ENCODE data around the gene TMSB10.
A peak's percentile ranks its signal among the peaks of the same experiment; 100 is the strongest.
"Not testable (repeated sequence)": the region's sequence is repeated elsewhere in the genome, so short reads cannot be mapped to it uniquely, and the experiment has no call there.

The TMSB10 gene

GRCh38 chr2:84868327-84868726, 37.1 kb upstream of the TMSB10 start:
- not testable (repeated sequence) for H3K9me3 ChIP-seq (ENCODE audit: control insufficient read depth in 5 of 5, low read length in 5 of 5); H3K27ac ChIP-seq (ENCODE audit: low read depth, low read length); H3K9ac ChIP-seq (ENCODE audit: low read length in 5 of 5); H3K36me3 ChIP-seq (ENCODE audit: control insufficient read depth in 5 of 5, insufficient read depth in 5 of 5, low read length in 5 of 5); H3K4me3 ChIP-seq (ENCODE audit: low read depth in 1 of 5, low read length in 5 of 5); H3K27me3 ChIP-seq (ENCODE audit: control insufficient read depth in 5 of 5, insufficient read depth in 4 of 5, low read length in 5 of 5)
- H3K4me1 ChIP-seq (ENCODE audit: control insufficient read depth in 5 of 5, insufficient read depth in 5 of 5, low read length in 5 of 5), result peaks cover 4 to 14% (median 13%) of the 10 kb centered on the region in 5 donors

DNA sequence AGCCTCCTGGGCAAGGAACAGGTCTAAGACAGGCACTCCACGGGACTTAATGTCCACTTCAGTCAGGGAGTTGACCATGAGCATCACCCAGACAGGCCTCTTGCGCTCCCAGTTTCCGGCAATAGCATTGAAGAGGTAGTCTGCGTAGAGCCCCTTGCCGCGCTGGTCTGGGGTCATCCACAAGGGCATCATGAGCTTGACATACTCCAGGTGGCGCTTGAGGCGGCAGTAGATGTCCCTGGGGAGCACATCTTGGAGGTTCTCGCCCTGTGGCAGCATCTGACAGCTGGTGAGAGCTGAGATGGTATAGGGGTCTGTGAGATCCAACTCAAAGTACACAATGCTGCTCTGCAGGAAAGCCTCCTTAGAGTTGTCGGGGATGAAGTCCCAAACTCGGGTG, 35.1 kb upstream of the TMSB10 start:
- Histone ChIP-seq H3K4me1 (ENCODE audit: control insufficient read depth in 5 of 5, insufficient read depth in 5 of 5, low read length in 5 of 5) (peaks cover 4 to 17% (median 11%) of the 10 kb centered on the region in 5 donors), H3K4me3 (ENCODE audit: low read depth in 1 of 5, low read length in 5 of 5) (no peak overlapping the region), H3K27ac (ENCODE audit: low read depth, low read length) (no peak overlapping the region)

GRCh38 chr2:84872691-84873090, 32.8 kb upstream of the TMSB10 start:
- H3K4me1 ChIP-seq (ENCODE audit: control insufficient read depth in 5 of 5, insufficient read depth in 5 of 5, low read length in 5 of 5), result peaks cover 0 to 15% (median 6%) of the 10 kb centered on the region in 5 donors
- H3K27ac ChIP-seq (ENCODE audit: low read depth, low read length); H3K27me3 ChIP-seq (ENCODE audit: control insufficient read depth in 5 of 5, insufficient read depth in 4 of 5, low read length in 5 of 5); H3K4me3 ChIP-seq (ENCODE audit: low read depth in 1 of 5, low read length in 5 of 5); H3K9me3 ChIP-seq (ENCODE audit: control insufficient read depth in 5 of 5, low read length in 5 of 5); H3K36me3 ChIP-seq (ENCODE audit: control insufficient read depth in 5 of 5, insufficient read depth in 5 of 5, low read length in 5 of 5); H3K9ac ChIP-seq (ENCODE audit: low read length in 5 of 5): not testable (repeated sequence)

More for the DNA sequence above, 35.1 kb upstream of the TMSB10 start:
- no peaks in the 10 kb centered on the region for H3K27me3 ChIP-seq (ENCODE audit: control insufficient read depth in 5 of 5, insufficient read depth in 4 of 5, low read length in 5 of 5)
- no peaks in the 10 kb centered on the region for H3K9me3 ChIP-seq (ENCODE audit: control insufficient read depth in 5 of 5, low read length in 5 of 5)
- no peak overlapping the region for H3K9ac ChIP-seq (ENCODE audit: low read length in 5 of 5)
- no peaks in the 10 kb centered on the region for H3K36me3 ChIP-seq (ENCODE audit: control insufficient read depth in 5 of 5, insufficient read depth in 5 of 5, low read length in 5 of 5)

DNA sequence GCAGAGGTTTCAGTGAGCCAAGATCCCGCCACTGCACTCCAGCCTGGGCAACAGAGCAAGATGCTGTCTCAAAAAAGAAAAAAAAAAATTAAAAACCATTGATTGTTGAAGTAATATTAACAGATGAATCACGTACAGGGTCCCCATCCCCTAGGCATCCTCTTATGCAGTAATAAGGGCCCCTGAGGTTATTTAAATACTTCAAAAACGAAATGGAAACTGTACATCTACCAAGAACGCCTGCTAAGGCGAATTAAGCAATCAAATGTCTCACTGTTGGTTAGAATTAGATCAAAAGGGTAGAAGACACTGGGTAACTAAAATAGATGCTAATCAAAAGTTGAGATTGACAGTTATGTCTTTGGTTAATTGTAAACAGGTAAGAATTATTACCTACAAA, 32.1 kb upstream of the TMSB10 start:
- Histone ChIP-seq H3K4me1 (ENCODE audit: control insufficient read depth in 5 of 5, insufficient read depth in 5 of 5, low read length in 5 of 5) (peaks cover 0 to 15% (median 6%) of the 10 kb centered on the region in 5 donors), H3K36me3 (ENCODE audit: control insufficient read depth in 5 of 5, insufficient read depth in 5 of 5, low read length in 5 of 5) (no peaks in the 10 kb centered on the region), H3K27me3 (ENCODE audit: control insufficient read depth in 5 of 5, insufficient read depth in 4 of 5, low read length in 5 of 5) (no peaks in the 10 kb centered on the region), H3K9ac (ENCODE audit: low read length in 5 of 5) (no peak overlapping the region), H3K27ac (ENCODE audit: low read depth, low read length) (no peak overlapping the region), H3K4me3 (ENCODE audit: low read depth in 1 of 5, low read length in 5 of 5) (no peak overlapping the region), H3K9me3 (ENCODE audit: control insufficient read depth in 5 of 5, low read length in 5 of 5) (no peaks in the 10 kb centered on the region)

- no peaks in the 10 kb centered on the region for H3K9me3 ChIP-seq (ENCODE audit: control insufficient read depth in 5 of 5, low read length in 5 of 5)
- H3K27ac ChIP-seq (ENCODE audit: low read depth, low read length), result no peak overlapping the region
- H3K9ac ChIP-seq (ENCODE audit: low read length in 5 of 5), result no peak overlapping the region
- H3K4me3 ChIP-seq (ENCODE audit: low read depth in 1 of 5, low read length in 5 of 5), result no peak overlapping the region
- peaks cover 0 to 19% (median 9%) of the 10 kb centered on the region in 5 donors for H3K4me1 ChIP-seq (ENCODE audit: control insufficient read depth in 5 of 5, insufficient read depth in 5 of 5, low read length in 5 of 5)
- H3K36me3 ChIP-seq (ENCODE audit: control insufficient read depth in 5 of 5, insufficient read depth in 5 of 5, low read length in 5 of 5), result no peaks in the 10 kb centered on the region
- no peaks in the 10 kb centered on the region for H3K27me3 ChIP-seq (ENCODE audit: control insufficient read depth in 5 of 5, insufficient read depth in 4 of 5, low read length in 5 of 5)
These were observed 30.9 kb upstream of the TMSB10 start for GRCh38 chr2:84874381-84875212.

GRCh38 chr2:84875213-84875560, 30.3 kb upstream of the TMSB10 start:
- H3K9ac ChIP-seq (ENCODE audit: low read length in 5 of 5), result no peak overlapping the region
- peaks cover 0 to 24% (median 14%) of the 10 kb centered on the region in 5 donors for H3K4me1 ChIP-seq (ENCODE audit: control insufficient read depth in 5 of 5, insufficient read depth in 5 of 5, low read length in 5 of 5)
- H3K27ac ChIP-seq (ENCODE audit: low read depth, low read length), result no peak overlapping the region
- H3K4me3 ChIP-seq (ENCODE audit: low read depth in 1 of 5, low read length in 5 of 5), result no peak overlapping the region
- no peaks in the 10 kb centered on the region for H3K36me3 ChIP-seq (ENCODE audit: control insufficient read depth in 5 of 5, insufficient read depth in 5 of 5, low read length in 5 of 5)
- H3K27me3 ChIP-seq (ENCODE audit: control insufficient read depth in 5 of 5, insufficient read depth in 4 of 5, low read length in 5 of 5), result peaks cover 0 to 2% (median 0%) of the 10 kb centered on the region in 5 donors
- no peaks in the 10 kb centered on the region for H3K9me3 ChIP-seq (ENCODE audit: control insufficient read depth in 5 of 5, low read length in 5 of 5)

- not testable (repeated sequence) for H3K36me3 ChIP-seq (ENCODE audit: control insufficient read depth in 5 of 5, insufficient read depth in 5 of 5, low read length in 5 of 5); H3K27ac ChIP-seq (ENCODE audit: low read depth, low read length); H3K9me3 ChIP-seq (ENCODE audit: control insufficient read depth in 5 of 5, low read length in 5 of 5); H3K27me3 ChIP-seq (ENCODE audit: control insufficient read depth in 5 of 5, insufficient read depth in 4 of 5, low read length in 5 of 5); H3K9ac ChIP-seq (ENCODE audit: low read length in 5 of 5); H3K4me3 ChIP-seq (ENCODE audit: low read depth in 1 of 5, low read length in 5 of 5)
- peaks cover 0 to 28% (median 19%) of the 10 kb centered on the region in 5 donors for H3K4me1 ChIP-seq (ENCODE audit: control insufficient read depth in 5 of 5, insufficient read depth in 5 of 5, low read length in 5 of 5)
These were observed 29.8 kb upstream of the TMSB10 start for GRCh38 chr2:84875619-84876018.

DNA sequence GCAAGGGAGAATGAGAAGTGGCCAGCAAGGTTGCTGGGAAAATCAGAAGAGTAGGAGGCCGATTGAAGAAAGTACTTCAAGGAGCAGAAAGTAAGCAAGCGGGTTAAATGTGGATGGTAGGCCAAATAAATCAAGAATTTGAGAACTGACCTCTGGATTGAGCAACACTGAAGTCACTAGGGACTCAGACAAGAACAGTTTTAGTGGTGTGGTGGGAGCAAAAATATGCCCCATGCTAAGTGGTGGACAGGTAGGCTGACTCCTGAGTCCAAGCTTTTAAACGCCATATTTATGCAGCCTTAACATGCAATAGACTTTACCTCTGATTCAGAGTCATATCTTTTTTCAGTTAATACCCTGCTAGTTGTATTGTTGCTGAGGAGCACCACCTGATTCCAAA, 29.1 kb upstream of the TMSB10 start:
- no peaks in the 10 kb centered on the region for H3K36me3 ChIP-seq (ENCODE audit: control insufficient read depth in 5 of 5, insufficient read depth in 5 of 5, low read length in 5 of 5)
- peaks cover 0 to 9% (median 2%) of the 10 kb centered on the region in 5 donors for H3K27me3 ChIP-seq (ENCODE audit: control insufficient read depth in 5 of 5, insufficient read depth in 4 of 5, low read length in 5 of 5)
- H3K4me3 ChIP-seq (ENCODE audit: low read depth in 1 of 5, low read length in 5 of 5), result no peak overlapping the region
- H3K27ac ChIP-seq (ENCODE audit: low read depth, low read length), result no peak overlapping the region
- peaks cover 0 to 34% (median 26%) of the 10 kb centered on the region in 5 donors for H3K4me1 ChIP-seq (ENCODE audit: control insufficient read depth in 5 of 5, insufficient read depth in 5 of 5, low read length in 5 of 5)
- H3K9me3 ChIP-seq (ENCODE audit: control insufficient read depth in 5 of 5, low read length in 5 of 5), result no peaks in the 10 kb centered on the region
- H3K9ac ChIP-seq (ENCODE audit: low read length in 5 of 5), result no peak overlapping the region

DNA sequence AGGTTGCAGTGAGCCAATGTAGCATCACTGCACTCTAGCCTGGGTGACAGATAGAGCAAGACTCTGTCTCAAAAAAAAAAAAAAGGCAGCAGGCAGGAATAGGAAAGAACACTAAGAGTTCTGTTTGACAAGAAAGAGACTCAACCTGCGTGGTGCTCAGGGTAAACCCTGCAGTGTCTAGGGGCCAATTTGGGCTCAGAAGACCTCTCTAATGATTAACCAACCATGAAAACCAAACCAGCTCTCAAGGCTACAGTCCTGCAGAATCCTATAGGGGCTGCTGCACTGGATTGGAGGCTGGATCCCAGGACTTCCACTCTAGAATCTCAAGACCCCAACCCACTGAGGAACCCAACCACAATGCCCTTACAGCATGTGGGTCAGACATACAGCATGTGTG, 27.0 kb upstream of the TMSB10 start:
- no peaks in the 10 kb centered on the region for H3K9me3 ChIP-seq (ENCODE audit: control insufficient read depth in 5 of 5, low read length in 5 of 5)
- no peak overlapping the region for H3K27ac ChIP-seq (ENCODE audit: low read depth, low read length)
- no peak overlapping the region for H3K4me3 ChIP-seq (ENCODE audit: low read depth in 1 of 5, low read length in 5 of 5)
- H3K4me1 ChIP-seq (ENCODE audit: control insufficient read depth in 5 of 5, insufficient read depth in 5 of 5, low read length in 5 of 5), result peaks cover 0 to 41% (median 32%) of the 10 kb centered on the region in 5 donors
- H3K36me3 ChIP-seq (ENCODE audit: control insufficient read depth in 5 of 5, insufficient read depth in 5 of 5, low read length in 5 of 5), result no peaks in the 10 kb centered on the region
- peaks cover 0 to 9% (median 2%) of the 10 kb centered on the region in 5 donors for H3K27me3 ChIP-seq (ENCODE audit: control insufficient read depth in 5 of 5, insufficient read depth in 4 of 5, low read length in 5 of 5)
- H3K9ac ChIP-seq (ENCODE audit: low read length in 5 of 5), result no peak overlapping the region

DNA sequence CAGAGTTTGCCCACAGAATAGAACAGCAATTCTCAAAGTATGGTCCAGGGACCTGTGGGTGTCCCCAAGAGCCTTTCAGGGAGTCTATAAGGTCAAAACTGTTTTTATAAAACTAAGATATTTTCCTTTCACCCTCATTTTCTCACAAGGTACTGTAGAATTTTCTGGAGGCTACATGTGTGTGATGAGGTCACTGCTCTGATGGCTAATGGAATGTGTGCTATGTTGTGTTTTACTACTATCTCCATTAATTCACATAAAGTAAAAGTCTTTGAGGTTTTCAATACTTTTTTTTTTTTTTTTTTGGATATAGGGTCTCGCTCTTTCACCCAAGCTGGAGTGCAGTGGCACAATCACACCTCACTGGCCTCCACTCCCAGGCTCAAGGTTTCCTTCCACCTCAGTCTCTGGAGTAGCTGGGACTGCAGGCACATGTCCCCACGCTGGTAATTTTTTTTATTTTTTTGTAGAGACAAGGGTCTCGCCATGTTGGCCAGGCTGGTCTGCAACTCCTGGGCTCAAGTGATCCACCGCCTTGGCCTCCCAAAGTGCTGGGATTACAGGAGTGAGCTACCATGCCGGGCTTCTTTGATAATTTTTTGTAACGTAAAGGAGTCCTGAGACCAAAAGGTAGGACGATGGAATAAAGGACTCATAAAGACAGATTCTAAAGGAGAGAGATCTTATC, 26.4 kb upstream of the TMSB10 start:
- Histone ChIP-seq H3K4me1 (ENCODE audit: control insufficient read depth in 5 of 5, insufficient read depth in 5 of 5, low read length in 5 of 5) (peaks cover 0 to 35% (median 32%) of the 10 kb centered on the region in 5 donors), H3K27ac (ENCODE audit: low read depth, low read length) (no peak overlapping the region), H3K27me3 (ENCODE audit: control insufficient read depth in 5 of 5, insufficient read depth in 4 of 5, low read length in 5 of 5) (peaks cover 0 to 9% (median 2%) of the 10 kb centered on the region in 5 donors), H3K4me3 (ENCODE audit: low read depth in 1 of 5, low read length in 5 of 5) (peak overlapping the region in 2 of 5 donors; percentile 41 to 77), H3K9ac (ENCODE audit: low read length in 5 of 5) (no peak overlapping the region), H3K9me3 (ENCODE audit: control insufficient read depth in 5 of 5, low read length in 5 of 5) (no peaks in the 10 kb centered on the region), H3K36me3 (ENCODE audit: control insufficient read depth in 5 of 5, insufficient read depth in 5 of 5, low read length in 5 of 5) (no peaks in the 10 kb centered on the region)
